GM18502 (cell line): ENCODE data around the gene USP4.
"Not testable (repeated sequence)": the region's sequence is repeated elsewhere in the genome, so short reads cannot be mapped to it uniquely, and the experiment has no call there.

Experiments used
- ATAC-seq: cut with Tn5 transposase; IDR thresholded peaks from one replicate; pipeline ENCODE4 v1.9.1; 2021; ENCODE audit warnings: mild to moderate bottlenecking; ENCODE audit not compliant: unreplicated experiment, poor library complexity

USP4 gene

GRCh38 chr3:49339941-49340800 lies at the start of gene USP4:
USP4 (minus strand) TSS chr3:49340053; CDS start chr3:49340024, 29 bp downstream.
- peak; percentile 80 for ATAC-seq

- no peak for ATAC-seq
These were observed 49.4 kb upstream of the USP4 start for GRCh38 chr3:49389297-49389696.

- no peak for ATAC-seq
These were observed 48.5 kb upstream of the USP4 start for GRCh38 chr3:49388289-49388820.

GRCh38 chr3:49387721-49388120 lies 47.9 kb upstream of the USP4 start:
- no peak for ATAC-seq

- ATAC-seq = no peak
These were observed 46.4 kb upstream of the USP4 start for GRCh38 chr3:49386056-49386756.

- ATAC-seq = no peak
These were observed 45.8 kb upstream of the USP4 start for GRCh38 chr3:49385617-49386016.

- no peak for ATAC-seq
These were observed 43.5 kb upstream of the USP4 start for GRCh38 chr3:49383387-49383786.

- no peak for ATAC-seq
These were observed 38.5 kb upstream of the USP4 start for GRCh38 chr3:49378249-49378895.

GRCh38 chr3:49377483-49377882 lies 37.6 kb upstream of the USP4 start:
- ATAC-seq = no peak

- no peak for ATAC-seq
These were observed 32.1 kb upstream of the USP4 start for GRCh38 chr3:49371946-49372345.

- no peak for ATAC-seq
These were observed 30.9 kb upstream of the USP4 start for GRCh38 chr3:49370585-49371290.

- no peak for ATAC-seq
These were observed 22.7 kb upstream of the USP4 start for GRCh38 chr3:49362561-49362960.

- no peak for ATAC-seq
These were observed 19.8 kb upstream of the USP4 start for GRCh38 chr3:49359623-49360022.

- no peak for ATAC-seq
These were observed 19.0 kb upstream of the USP4 start for GRCh38 chr3:49358884-49359225.

- ATAC-seq = peak; percentile 78
These were observed 18.5 kb upstream of the USP4 start, which contains the start of gene GPX1 for GRCh38 chr3:49358217-49358883. GPX1 (minus strand) TSS chr3:49358353; CDS start chr3:49358278, 75 bp downstream.

GRCh38 chr3:49357443-49358216 lies 17.8 kb upstream of the USP4 start:
- peak; percentile 23 for ATAC-seq

- not testable (repeated sequence) for ATAC-seq
These were observed 17.2 kb upstream of the USP4 start for GRCh38 chr3:49357095-49357442.

- no peak for ATAC-seq
These were observed 13.1 kb upstream of the USP4 start for GRCh38 chr3:49352890-49353421.

- ATAC-seq = no peak
These were observed 12.4 kb upstream of the USP4 start for GRCh38 chr3:49352281-49352680.
